Measurements from ENCODE around the gene MAPK8IP3. TPM values are rescaled to one million over a fixed set of nuclear protein-coding genes. Genes with fewer than 3 reads are reported as not detected.

MAPK8IP3 gene
- total RNA-seq, 1 experiment from 2014 or later = 72.3 TPM

DNA sequence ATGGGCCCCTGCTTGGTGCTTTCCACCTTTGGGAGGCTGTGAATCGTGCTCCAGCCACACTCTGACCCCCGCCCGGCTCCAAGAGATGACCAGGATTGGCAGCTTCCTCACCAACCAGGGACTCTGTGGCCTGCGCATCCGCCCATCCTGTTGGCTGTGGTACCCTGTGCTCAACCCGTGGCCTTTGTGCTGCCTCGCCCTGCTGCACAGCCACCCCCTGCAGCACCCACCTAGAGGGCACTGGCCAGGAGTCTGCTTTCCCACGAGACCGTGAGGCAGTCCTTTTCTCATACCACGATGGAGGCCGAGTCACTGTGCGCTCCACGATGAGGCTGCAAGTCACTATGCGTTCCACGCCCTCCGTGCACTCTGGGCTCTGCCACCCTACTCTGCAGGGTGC is 46.0 kb downstream of the MAPK8IP3 start:
- Mint-ChIP-seq H3K27ac (no peak overlapping the region), H3K27me3 (ENCODE audit: low read depth) (no peaks in the 10 kb centered on the region), H3K4me1 (no peaks in the 10 kb centered on the region), H3K9me3 (no peaks in the 10 kb centered on the region), H3K36me3 (peaks cover 16% of the 10 kb centered on the region), H3K4me3 (no peak overlapping the region)
- DNase-seq (ENCODE audit: low spot score) (no peak), ATAC-seq (no peak)
- POLR2A ChIA-PET = interaction anchor here (0.5 kb wide), 1 partner anchor 335 kb away, joined by 3 read pairs; no protein-coding TSS in a partner anchor
- no peak for TF ChIP-seq FOXK1 (CRISPR knock-in tag; IDR thresholded peaks at IDR 0.05)
- TF ChIP-seq, protein P1, sequence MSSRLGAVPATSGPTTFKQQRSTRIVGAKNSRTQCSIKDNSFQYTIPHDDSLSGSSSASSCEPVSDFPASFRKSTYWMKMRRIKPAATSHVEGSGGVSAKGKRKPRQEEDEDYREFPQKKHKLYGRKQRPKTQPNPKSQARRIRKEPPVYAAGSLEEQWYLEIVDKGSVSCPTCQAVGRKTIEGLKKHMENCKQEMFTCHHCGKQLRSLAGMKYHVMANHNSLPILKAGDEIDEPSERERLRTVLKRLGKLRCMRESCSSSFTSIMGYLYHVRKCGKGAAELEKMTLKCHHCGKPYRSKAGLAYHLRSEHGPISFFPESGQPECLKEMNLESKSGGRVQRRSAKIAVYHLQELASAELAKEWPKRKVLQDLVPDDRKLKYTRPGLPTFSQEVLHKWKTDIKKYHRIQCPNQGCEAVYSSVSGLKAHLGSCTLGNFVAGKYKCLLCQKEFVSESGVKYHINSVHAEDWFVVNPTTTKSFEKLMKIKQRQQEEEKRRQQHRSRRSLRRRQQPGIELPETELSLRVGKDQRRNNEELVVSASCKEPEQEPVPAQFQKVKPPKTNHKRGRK (CRISPR knock-in tag; IDR thresholded peaks at IDR 0.05; ENCODE audit: borderline replicate concordance) = no peak
- TF ChIP-seq, protein P2, sequence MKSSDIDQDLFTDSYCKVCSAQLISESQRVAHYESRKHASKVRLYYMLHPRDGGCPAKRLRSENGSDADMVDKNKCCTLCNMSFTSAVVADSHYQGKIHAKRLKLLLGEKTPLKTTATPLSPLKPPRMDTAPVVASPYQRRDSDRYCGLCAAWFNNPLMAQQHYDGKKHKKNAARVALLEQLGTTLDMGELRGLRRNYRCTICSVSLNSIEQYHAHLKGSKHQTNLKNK (CRISPR knock-in tag; IDR thresholded peaks at IDR 0.05) = no peak
- TF ChIP-seq ATF1 (CRISPR knock-in tag; IDR thresholded peaks at IDR 0.05) = no peak
- TF ChIP-seq, protein P3, sequence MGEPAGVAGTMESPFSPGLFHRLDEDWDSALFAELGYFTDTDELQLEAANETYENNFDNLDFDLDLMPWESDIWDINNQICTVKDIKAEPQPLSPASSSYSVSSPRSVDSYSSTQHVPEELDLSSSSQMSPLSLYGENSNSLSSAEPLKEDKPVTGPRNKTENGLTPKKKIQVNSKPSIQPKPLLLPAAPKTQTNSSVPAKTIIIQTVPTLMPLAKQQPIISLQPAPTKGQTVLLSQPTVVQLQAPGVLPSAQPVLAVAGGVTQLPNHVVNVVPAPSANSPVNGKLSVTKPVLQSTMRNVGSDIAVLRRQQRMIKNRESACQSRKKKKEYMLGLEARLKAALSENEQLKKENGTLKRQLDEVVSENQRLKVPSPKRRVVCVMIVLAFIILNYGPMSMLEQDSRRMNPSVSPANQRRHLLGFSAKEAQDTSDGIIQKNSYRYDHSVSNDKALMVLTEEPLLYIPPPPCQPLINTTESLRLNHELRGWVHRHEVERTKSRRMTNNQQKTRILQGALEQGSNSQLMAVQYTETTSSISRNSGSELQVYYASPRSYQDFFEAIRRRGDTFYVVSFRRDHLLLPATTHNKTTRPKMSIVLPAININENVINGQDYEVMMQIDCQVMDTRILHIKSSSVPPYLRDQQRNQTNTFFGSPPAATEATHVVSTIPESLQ (CRISPR knock-in tag; IDR thresholded peaks at IDR 0.05) = no peak
- TF ChIP-seq, protein P4, sequence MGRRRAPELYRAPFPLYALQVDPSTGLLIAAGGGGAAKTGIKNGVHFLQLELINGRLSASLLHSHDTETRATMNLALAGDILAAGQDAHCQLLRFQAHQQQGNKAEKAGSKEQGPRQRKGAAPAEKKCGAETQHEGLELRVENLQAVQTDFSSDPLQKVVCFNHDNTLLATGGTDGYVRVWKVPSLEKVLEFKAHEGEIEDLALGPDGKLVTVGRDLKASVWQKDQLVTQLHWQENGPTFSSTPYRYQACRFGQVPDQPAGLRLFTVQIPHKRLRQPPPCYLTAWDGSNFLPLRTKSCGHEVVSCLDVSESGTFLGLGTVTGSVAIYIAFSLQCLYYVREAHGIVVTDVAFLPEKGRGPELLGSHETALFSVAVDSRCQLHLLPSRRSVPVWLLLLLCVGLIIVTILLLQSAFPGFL (CRISPR knock-in tag; IDR thresholded peaks at IDR 0.05; ENCODE audit: borderline replicate concordance) = no peak
- TF ChIP-seq, protein P5, sequence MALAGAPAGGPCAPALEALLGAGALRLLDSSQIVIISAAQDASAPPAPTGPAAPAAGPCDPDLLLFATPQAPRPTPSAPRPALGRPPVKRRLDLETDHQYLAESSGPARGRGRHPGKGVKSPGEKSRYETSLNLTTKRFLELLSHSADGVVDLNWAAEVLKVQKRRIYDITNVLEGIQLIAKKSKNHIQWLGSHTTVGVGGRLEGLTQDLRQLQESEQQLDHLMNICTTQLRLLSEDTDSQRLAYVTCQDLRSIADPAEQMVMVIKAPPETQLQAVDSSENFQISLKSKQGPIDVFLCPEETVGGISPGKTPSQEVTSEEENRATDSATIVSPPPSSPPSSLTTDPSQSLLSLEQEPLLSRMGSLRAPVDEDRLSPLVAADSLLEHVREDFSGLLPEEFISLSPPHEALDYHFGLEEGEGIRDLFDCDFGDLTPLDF (CRISPR knock-in tag; IDR thresholded peaks at IDR 0.05) = no peak
- TF ChIP-seq RELA (CRISPR knock-in tag; IDR thresholded peaks at IDR 0.05; ENCODE audit: borderline replicate concordance) = no peak
- TF ChIP-seq, protein P6, sequence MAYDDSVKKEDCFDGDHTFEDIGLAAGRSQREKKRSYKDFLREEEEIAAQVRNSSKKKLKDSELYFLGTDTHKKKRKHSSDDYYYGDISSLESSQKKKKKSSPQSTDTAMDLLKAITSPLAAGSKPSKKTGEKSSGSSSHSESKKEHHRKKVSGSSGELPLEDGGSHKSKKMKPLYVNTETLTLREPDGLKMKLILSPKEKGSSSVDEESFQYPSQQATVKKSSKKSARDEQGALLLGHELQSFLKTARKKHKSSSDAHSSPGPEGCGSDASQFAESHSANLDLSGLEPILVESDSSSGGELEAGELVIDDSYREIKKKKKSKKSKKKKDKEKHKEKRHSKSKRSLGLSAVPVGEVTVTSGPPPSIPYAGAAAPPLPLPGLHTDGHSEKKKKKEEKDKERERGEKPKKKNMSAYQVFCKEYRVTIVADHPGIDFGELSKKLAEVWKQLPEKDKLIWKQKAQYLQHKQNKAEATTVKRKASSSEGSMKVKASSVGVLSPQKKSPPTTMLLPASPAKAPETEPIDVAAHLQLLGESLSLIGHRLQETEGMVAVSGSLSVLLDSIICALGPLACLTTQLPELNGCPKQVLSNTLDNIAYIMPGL (CRISPR knock-in tag; IDR thresholded peaks at IDR 0.05) = no peak
- CTCF ChIA-PET = interaction anchor here (1.8 to 2.0 kb wide), 2 partner anchors 28 to 46 kb away, joined by 6 to 8 read pairs; partner anchors contain the start of gene MAPK8IP3

DNA sequence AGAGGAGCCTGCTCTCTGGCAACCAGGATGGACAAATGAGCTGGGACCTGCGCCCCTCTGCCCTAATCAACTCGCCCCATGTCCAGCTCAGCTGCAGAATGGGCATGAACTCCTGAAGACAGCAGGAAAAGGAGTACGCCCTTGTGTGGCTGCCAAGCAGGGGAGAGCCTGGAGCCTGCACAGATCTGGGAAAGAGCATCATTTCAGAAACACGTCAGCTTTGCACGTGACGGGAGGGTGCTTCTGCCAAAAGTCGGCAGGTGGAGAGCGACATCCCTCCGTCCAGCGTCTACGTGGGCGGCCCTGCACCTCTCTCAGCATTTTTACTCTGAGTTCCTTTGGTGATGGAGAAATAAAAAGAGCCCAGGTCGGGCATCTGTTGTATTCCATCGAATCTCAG is 46.9 kb downstream of the MAPK8IP3 start:
- no peaks in the 10 kb centered on the region for H3K9me3 Mint-ChIP-seq
- H3K4me3 Mint-ChIP-seq = no peak overlapping the region
- ATAC-seq (no peak), DNase-seq (ENCODE audit: low spot score) (no peak)
- POLR2A ChIA-PET = interaction anchor here (0.5 kb wide), 1 partner anchor 336 kb away, joined by 3 read pairs; no protein-coding TSS in a partner anchor
- CTCF ChIA-PET = interaction anchor here (1.8 kb wide), 1 partner anchor 29 kb away, joined by 6 read pairs; no protein-coding TSS in a partner anchor
- no peaks in the 10 kb centered on the region for H3K4me1 Mint-ChIP-seq
- no peaks in the 10 kb centered on the region for H3K27me3 Mint-ChIP-seq (ENCODE audit: low read depth)
- peaks cover 16% of the 10 kb centered on the region for H3K36me3 Mint-ChIP-seq
- H3K27ac Mint-ChIP-seq = no peak overlapping the region
- TF ChIP-seq, protein P3 (CRISPR knock-in tag; IDR thresholded peaks at IDR 0.05) = no peak
- TF ChIP-seq, protein P7, sequence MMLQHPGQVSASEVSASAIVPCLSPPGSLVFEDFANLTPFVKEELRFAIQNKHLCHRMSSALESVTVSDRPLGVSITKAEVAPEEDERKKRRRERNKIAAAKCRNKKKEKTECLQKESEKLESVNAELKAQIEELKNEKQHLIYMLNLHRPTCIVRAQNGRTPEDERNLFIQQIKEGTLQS (CRISPR knock-in tag; conservative IDR thresholded peaks at IDR 0.05) = no peak
- TF ChIP-seq, protein P8, sequence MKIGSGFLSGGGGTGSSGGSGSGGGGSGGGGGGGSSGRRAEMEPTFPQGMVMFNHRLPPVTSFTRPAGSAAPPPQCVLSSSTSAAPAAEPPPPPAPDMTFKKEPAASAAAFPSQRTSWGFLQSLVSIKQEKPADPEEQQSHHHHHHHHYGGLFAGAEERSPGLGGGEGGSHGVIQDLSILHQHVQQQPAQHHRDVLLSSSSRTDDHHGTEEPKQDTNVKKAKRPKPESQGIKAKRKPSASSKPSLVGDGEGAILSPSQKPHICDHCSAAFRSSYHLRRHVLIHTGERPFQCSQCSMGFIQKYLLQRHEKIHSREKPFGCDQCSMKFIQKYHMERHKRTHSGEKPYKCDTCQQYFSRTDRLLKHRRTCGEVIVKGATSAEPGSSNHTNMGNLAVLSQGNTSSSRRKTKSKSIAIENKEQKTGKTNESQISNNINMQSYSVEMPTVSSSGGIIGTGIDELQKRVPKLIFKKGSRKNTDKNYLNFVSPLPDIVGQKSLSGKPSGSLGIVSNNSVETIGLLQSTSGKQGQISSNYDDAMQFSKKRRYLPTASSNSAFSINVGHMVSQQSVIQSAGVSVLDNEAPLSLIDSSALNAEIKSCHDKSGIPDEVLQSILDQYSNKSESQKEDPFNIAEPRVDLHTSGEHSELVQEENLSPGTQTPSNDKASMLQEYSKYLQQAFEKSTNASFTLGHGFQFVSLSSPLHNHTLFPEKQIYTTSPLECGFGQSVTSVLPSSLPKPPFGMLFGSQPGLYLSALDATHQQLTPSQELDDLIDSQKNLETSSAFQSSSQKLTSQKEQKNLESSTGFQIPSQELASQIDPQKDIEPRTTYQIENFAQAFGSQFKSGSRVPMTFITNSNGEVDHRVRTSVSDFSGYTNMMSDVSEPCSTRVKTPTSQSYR (CRISPR knock-in tag; IDR thresholded peaks at IDR 0.05) = no peak
- TF ChIP-seq, protein P9, sequence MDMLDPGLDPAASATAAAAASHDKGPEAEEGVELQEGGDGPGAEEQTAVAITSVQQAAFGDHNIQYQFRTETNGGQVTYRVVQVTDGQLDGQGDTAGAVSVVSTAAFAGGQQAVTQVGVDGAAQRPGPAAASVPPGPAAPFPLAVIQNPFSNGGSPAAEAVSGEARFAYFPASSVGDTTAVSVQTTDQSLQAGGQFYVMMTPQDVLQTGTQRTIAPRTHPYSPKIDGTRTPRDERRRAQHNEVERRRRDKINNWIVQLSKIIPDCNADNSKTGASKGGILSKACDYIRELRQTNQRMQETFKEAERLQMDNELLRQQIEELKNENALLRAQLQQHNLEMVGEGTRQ (CRISPR knock-in tag; IDR thresholded peaks at IDR 0.05) = no peak
- TF ChIP-seq ESRRA (CRISPR knock-in tag; IDR thresholded peaks at IDR 0.05; ENCODE audit: borderline replicate concordance) (no peak), ZNF416 (CRISPR knock-in tag; IDR thresholded peaks at IDR 0.05) (no peak), ZNF121 (CRISPR knock-in tag; IDR thresholded peaks at IDR 0.05) (no peak)
